Measurements from ENCODE around the gene PTGIR.

DNA sequence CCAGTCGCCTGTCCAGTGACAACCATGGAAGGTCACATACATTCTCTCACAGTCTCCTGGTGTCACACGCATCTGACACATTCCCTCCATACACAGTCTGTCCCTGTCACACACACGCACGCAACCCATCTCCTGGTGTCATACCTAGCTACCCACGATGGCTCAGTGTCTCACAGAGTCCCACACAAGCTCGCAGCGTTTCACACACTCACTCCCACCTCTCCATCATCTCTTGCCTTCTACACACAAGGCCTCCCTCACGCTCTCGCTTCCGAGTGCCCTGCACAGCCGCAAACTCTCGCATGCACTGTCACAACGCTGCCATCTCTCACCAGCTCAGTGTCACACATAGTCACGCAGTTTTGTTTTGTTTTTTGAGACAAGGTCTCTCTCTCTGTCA lies 12.3 kb upstream of the PTGIR start:
- no peak for TF ChIP-seq RCOR1 (IDR thresholded peaks at IDR 0.05; ENCODE audit: insufficient replicate concordance, low read length)
- TF ChIP-seq CHD1 (IDR thresholded peaks at IDR 0.05; ENCODE audit: low read depth, low read length): no peak
- TF ChIP-seq MAZ (IDR thresholded peaks at IDR 0.05; ENCODE audit: borderline replicate concordance, low read depth, low read length): no peak
- TF ChIP-seq, protein P1, sequence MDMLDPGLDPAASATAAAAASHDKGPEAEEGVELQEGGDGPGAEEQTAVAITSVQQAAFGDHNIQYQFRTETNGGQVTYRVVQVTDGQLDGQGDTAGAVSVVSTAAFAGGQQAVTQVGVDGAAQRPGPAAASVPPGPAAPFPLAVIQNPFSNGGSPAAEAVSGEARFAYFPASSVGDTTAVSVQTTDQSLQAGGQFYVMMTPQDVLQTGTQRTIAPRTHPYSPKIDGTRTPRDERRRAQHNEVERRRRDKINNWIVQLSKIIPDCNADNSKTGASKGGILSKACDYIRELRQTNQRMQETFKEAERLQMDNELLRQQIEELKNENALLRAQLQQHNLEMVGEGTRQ (IDR thresholded peaks at IDR 0.05; ENCODE audit: low read depth, low read length): no peak
- no peak for TF ChIP-seq POLR2A (IDR thresholded peaks at IDR 0.05; ENCODE audit: low read depth, low read length)
- TF ChIP-seq, protein P2, sequence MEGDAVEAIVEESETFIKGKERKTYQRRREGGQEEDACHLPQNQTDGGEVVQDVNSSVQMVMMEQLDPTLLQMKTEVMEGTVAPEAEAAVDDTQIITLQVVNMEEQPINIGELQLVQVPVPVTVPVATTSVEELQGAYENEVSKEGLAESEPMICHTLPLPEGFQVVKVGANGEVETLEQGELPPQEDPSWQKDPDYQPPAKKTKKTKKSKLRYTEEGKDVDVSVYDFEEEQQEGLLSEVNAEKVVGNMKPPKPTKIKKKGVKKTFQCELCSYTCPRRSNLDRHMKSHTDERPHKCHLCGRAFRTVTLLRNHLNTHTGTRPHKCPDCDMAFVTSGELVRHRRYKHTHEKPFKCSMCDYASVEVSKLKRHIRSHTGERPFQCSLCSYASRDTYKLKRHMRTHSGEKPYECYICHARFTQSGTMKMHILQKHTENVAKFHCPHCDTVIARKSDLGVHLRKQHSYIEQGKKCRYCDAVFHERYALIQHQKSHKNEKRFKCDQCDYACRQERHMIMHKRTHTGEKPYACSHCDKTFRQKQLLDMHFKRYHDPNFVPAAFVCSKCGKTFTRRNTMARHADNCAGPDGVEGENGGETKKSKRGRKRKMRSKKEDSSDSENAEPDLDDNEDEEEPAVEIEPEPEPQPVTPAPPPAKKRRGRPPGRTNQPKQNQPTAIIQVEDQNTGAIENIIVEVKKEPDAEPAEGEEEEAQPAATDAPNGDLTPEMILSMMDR (conservative IDR thresholded peaks at IDR 0.05; ENCODE audit: low read depth, low read length): no peak
- no peak for TF ChIP-seq MAFK (IDR thresholded peaks at IDR 0.05; ENCODE audit: low read depth, low read length)
- TF ChIP-seq CEBPB (IDR thresholded peaks at IDR 0.05; ENCODE audit: low read depth, low read length): no peak
- no peak for TF ChIP-seq BHLHE40 (IDR thresholded peaks at IDR 0.05; ENCODE audit: low read depth, low read length)
- TF ChIP-seq RAD21 (IDR thresholded peaks at IDR 0.05; ENCODE audit: low read length): no peak
- no peak for TF ChIP-seq MXI1 (IDR thresholded peaks at IDR 0.05; ENCODE audit: borderline replicate concordance, low read depth, low read length)
- TF ChIP-seq, protein P3, sequence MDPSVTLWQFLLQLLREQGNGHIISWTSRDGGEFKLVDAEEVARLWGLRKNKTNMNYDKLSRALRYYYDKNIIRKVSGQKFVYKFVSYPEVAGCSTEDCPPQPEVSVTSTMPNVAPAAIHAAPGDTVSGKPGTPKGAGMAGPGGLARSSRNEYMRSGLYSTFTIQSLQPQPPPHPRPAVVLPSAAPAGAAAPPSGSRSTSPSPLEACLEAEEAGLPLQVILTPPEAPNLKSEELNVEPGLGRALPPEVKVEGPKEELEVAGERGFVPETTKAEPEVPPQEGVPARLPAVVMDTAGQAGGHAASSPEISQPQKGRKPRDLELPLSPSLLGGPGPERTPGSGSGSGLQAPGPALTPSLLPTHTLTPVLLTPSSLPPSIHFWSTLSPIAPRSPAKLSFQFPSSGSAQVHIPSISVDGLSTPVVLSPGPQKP (IDR thresholded peaks at IDR 0.05; ENCODE audit: borderline replicate concordance, low read depth, low read length): no peak
- TF ChIP-seq SMC3 (IDR thresholded peaks at IDR 0.05; ENCODE audit: low read depth, low read length): no peak
